Measurements from ENCODE around the gene TDO2.

The TDO2 gene

DNA sequence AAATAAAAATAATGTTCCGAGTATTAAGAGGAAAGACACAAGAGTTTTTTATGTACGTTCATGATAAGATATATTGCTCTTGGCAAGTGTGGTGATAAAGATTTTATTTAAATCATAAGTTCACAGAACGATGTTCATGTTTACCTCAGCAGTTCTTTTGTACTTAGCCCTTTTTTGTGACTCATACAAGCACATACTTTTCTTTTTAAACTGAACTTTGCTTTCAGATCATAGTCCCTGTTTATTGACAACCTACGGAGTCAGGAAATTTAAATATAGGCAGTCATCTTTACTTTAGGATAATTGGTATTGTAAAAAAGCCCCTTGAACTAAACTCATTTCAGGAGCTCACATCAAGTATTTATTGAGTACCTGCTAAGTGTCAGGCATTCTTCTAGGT lies 51.4 kb downstream of the TDO2 start:
- no peak for DNase-seq

DNA sequence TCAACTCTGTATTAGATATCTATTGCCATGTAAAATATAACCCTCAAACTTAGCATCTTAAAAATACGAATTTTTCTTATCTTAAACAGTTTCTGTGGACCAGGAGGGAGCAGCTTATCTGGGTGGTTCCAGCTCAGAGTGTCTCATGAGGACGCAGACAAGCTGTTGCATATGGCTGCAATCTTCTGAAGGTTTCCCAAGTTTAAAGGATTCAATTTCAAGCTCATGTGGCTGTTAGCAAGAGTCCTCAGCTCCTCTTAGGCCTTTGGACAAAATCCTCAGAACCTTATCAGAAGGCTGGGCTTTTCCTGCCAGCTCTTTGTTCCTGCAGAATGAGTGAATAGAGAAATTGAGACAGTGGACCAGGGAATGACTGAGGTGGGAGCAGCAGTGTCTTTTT lies 53.0 kb downstream of the TDO2 start:
- DNase-seq: no peak

DNA sequence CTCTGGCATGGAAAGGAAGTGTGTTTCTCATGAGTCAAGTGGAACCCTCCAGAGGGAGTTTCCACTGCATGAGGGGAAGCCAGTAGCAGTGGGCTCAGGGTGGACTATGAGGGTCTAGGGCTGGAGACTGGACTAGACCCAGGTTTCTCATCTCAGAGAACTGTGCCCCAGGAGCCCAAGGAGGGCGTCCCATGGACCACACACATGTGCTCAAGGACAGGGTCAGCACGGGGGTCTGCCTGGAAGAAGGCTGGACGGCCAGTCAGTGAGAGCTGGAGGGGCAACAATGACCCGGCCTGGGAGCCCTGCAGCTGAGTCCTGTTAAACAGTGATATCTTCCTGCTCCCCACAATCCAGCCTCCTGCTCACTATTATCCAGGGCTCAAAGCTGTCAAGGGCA lies 55.9 kb downstream of the TDO2 start:
- DNase-seq: no peak

DNA sequence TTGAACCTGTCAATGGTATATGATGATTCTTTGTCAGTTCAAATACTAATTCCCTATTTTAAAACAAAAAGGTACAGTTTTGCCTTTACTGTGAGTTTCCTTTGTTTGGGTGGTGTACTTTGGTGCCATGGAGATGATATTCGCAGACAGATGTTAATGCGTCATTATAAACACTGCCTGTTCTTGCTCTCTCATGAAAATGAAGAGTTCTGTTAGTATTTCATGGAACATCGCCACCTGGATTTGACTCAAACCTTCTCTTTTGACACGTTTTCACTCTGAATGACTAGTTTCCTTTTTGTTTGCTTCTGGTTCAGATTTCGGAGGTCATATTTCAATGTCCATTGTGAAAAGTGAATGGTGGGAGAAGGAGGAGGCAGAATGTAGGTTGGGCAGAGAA lies 57.0 kb downstream of the TDO2 start:
- DNase-seq: no peak

DNA sequence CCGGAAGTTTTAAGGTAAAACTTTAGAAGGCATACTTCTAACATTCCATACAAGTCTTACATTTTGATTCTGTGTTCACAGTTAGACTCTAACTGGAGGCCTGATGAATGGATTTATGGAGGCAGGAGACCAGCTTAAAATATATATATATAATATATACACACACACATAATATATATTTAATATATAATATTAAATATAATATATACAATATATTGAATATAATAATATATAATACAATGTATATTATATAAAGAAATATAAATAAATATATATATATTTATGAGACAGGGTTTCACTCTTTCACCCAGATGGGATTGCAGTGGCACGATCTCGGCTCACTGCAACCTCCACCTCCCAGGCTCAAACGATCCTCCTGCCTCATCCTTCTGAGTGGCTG lies 58.1 kb downstream of the TDO2 start:
- DNase-seq: no peak

DNA sequence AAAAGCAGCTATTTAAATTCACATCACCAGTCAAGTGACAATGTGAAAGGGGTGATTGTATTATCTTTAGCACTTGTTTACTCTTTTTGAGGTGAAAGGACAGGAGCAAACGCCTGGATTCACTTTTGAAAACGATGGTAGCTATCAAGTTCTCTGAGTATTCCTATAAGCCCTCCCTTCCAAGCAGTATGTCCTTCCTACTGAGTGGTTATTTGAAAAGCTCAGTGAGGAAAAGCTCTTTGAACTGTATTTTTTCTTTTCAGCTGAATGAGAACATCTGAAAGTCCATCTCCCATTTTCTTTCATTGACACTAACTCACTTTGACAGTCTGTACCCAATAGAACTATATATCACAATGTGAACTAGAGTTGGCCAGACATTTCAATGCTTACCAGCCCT lies 59.3 kb downstream of the TDO2 start:
- no peak for DNase-seq

DNA sequence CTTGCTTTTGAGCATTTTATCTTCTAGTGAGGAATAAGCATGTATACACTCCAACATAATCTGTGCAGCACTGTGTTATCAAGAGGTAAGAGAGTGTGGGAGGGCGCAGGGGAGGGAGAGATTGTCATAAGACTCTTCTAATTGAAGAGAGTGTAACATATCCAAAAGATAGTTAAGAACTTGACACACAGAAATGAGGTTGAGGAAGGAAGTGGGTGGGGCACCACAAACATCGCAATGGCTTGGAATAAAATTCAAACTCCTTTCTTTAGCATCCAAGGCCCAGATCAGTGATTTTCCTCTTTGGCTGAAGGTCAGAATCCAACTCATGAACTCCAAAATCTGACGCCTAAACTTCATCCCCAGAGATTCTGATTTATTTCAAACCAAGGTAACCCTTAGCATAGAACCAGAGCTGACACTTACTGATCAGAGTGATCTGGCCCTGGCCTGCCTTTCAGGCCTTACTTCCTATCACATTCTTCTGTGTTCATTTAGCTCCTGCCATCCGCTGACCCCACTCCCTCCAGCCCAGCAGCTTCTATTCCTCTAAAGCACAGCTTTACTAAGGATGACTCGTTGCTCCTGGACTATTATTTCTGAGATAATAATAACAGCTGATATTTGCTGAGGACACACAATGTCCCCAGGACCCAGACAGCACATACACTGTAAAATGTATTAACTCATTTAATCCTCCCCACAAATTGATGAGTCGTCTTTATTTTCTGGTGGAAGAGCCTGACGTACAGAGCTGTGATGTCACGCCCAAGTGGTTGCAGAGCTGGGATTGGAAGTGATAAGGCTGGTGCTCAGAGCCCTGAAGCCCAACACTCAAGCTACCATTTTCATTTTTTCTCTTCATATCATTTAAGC lies 60.8 kb downstream of the TDO2 start:
- no peak for DNase-seq

DNA sequence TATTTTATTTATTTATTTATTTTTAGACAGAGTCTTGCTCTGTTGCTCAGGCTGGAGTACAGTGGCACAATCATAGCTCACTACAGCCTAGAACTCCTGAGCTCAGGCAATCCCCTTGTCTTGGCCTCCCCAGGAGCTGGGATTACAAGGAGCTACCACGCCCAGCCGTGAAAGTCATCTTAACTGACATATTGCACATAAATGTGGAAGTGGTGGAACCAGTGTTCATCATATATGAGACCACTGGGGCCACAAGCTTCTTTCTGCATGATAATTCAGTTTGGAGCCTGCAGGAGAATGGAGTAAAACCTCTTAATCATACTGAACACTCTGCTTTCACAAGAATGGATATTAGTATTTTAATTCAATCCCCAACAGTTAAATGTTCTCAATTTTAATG lies 62.7 kb downstream of the TDO2 start:
- no peak for DNase-seq

DNA sequence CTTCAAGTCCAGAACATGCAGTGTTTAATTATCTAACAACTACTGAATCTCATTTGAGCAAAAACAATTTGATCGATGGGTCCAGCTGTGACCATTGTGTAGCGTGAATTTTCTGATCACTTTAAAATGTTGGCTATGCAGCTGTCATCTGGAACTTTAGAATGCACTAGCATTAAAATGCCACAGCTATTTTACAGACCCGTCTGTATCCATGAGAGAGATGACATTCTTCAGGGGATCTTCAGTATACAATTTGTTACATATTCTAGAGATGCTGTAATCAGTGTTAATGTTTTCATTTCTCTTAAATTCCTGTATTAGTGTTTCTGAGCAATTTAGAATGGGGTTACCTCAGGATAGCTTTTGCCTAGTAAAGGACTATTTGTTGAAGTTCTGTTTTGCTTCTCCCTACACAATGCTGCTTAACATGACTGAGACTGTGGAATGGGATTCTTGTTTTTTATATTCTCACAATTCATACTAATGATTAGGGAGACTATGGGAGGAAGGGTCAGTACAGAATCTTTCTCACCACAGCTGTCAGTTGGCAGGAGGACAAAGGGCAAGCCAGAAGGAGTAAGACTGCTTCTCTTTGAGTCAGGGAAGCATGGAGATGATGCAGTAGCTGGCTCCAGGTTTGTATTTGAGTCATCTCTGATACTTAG lies 63.4 kb downstream of the TDO2 start:
- no peak for DNase-seq
